ENCODE results near the gene SCN3A.

The SCN3A gene

DNA sequence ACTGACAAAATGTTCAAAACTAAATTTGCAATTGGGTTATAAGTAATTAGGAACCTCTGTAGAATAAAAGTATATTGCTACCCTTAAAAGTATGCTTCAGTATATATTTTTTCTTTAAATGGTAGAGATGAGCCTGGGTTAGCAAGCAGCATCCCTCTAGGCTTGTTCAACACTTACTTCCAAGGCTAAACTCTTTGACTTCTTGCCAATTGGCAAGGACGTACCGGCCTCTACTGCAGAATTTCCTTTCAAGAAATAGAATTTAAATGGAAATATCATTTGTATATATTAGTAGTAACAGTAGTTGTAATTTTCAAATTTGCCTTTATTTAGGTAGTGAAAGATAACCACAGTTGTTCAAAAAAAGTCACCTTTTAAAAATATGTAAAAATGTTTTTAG lies 143.4 kb downstream of the SCN3A start:
- H3K4me3 ChIP-seq (ENCODE audit: low read length): no peak overlapping the region
- no peak overlapping the region for H3K9ac ChIP-seq (ENCODE audit: low read length)
- H3K9me3 ChIP-seq (ENCODE audit: control insufficient read depth, low read length): no peaks in the 10 kb centered on the region
- no peaks in the 10 kb centered on the region for H3K4me1 ChIP-seq (ENCODE audit: control insufficient read depth, insufficient read depth, low read length)
- H3K36me3 ChIP-seq (ENCODE audit: control insufficient read depth, insufficient read depth, low read length): no peaks in the 10 kb centered on the region
- no peaks in the 10 kb centered on the region for H3K27me3 ChIP-seq (ENCODE audit: control insufficient read depth, insufficient read depth, low read length)

GRCh38 chr2:165058476-165059265 lies 145.2 kb downstream of the SCN3A start:
- Histone ChIP-seq H3K4me1 (ENCODE audit: control insufficient read depth, insufficient read depth, low read length) (no peaks in the 10 kb centered on the region), H3K9ac (ENCODE audit: low read length) (no peak overlapping the region), H3K36me3 (ENCODE audit: control insufficient read depth, insufficient read depth, low read length) (no peaks in the 10 kb centered on the region), H3K27me3 (ENCODE audit: control insufficient read depth, insufficient read depth, low read length) (no peaks in the 10 kb centered on the region), H3K4me3 (ENCODE audit: low read length) (no peak overlapping the region), H3K9me3 (ENCODE audit: control insufficient read depth, low read length) (no peaks in the 10 kb centered on the region)

DNA sequence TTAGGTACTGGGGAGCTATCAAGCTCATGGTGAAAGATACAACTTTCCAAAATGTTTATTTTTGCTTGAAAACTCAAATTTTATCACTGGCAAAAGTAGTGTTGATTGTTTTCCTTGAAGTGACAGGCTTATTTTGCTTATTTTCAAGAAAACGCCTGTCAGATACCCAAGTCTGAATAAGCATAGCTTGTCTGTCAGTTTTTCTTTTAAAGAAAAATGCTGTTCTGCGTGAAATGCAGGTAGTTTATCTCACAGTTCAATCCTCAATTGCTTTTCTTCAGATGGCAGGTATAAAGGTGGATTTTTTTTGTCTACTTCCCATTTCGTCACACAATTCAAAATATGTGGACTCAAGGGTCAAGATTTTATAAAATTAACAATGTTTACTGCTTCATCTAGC lies 145.9 kb downstream of the SCN3A start:
- Histone ChIP-seq H3K27me3 (ENCODE audit: control insufficient read depth, insufficient read depth, low read length) (no peaks in the 10 kb centered on the region), H3K9ac (ENCODE audit: low read length) (no peak overlapping the region), H3K9me3 (ENCODE audit: control insufficient read depth, low read length) (no peaks in the 10 kb centered on the region), H3K4me3 (ENCODE audit: low read length) (no peak overlapping the region), H3K36me3 (ENCODE audit: control insufficient read depth, insufficient read depth, low read length) (no peaks in the 10 kb centered on the region), H3K4me1 (ENCODE audit: control insufficient read depth, insufficient read depth, low read length) (no peaks in the 10 kb centered on the region)

DNA sequence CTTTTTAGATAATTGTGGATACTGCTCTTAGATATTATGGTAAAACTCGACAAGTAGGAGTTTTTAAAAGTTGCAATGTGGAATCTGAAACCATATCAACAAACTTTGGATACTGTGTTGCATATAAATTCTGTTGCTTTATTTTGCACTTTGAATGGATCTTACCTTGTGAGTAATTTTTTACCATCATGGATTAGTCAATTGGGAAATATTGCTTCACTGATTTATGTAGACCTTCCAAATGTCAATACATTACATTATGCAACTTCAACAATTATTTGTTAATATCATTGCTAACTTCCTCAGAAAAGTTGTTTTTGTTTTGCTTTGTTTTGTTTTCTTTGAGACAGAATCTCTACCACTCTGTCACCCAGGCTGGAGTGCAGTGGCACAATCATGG lies 146.5 kb downstream of the SCN3A start:
- Histone ChIP-seq H3K4me1 (ENCODE audit: control insufficient read depth, insufficient read depth, low read length) (no peaks in the 10 kb centered on the region), H3K27me3 (ENCODE audit: control insufficient read depth, insufficient read depth, low read length) (no peaks in the 10 kb centered on the region), H3K36me3 (ENCODE audit: control insufficient read depth, insufficient read depth, low read length) (no peaks in the 10 kb centered on the region), H3K9ac (ENCODE audit: low read length) (no peak overlapping the region), H3K4me3 (ENCODE audit: low read length) (no peak overlapping the region), H3K9me3 (ENCODE audit: control insufficient read depth, low read length) (no peaks in the 10 kb centered on the region)

GRCh38 chr2:165056564-165056963 lies 147.3 kb downstream of the SCN3A start:
- Histone ChIP-seq H3K9me3 (ENCODE audit: control insufficient read depth, low read length) (no peaks in the 10 kb centered on the region), H3K4me1 (ENCODE audit: control insufficient read depth, insufficient read depth, low read length) (no peaks in the 10 kb centered on the region), H3K27me3 (ENCODE audit: control insufficient read depth, insufficient read depth, low read length) (no peaks in the 10 kb centered on the region), H3K4me3 (ENCODE audit: low read length) (no peak overlapping the region), H3K9ac (ENCODE audit: low read length) (no peak overlapping the region), H3K36me3 (ENCODE audit: control insufficient read depth, insufficient read depth, low read length) (no peaks in the 10 kb centered on the region)

- Histone ChIP-seq H3K4me1 (ENCODE audit: control insufficient read depth, insufficient read depth, low read length) (no peaks in the 10 kb centered on the region), H3K9me3 (ENCODE audit: control insufficient read depth, low read length) (no peaks in the 10 kb centered on the region), H3K27me3 (ENCODE audit: control insufficient read depth, insufficient read depth, low read length) (no peaks in the 10 kb centered on the region), H3K9ac (ENCODE audit: low read length) (no peak overlapping the region), H3K36me3 (ENCODE audit: control insufficient read depth, insufficient read depth, low read length) (no peaks in the 10 kb centered on the region), H3K4me3 (ENCODE audit: low read length) (no peak overlapping the region)
These were observed 148.6 kb downstream of the SCN3A start for GRCh38 chr2:165055082-165055851.

DNA sequence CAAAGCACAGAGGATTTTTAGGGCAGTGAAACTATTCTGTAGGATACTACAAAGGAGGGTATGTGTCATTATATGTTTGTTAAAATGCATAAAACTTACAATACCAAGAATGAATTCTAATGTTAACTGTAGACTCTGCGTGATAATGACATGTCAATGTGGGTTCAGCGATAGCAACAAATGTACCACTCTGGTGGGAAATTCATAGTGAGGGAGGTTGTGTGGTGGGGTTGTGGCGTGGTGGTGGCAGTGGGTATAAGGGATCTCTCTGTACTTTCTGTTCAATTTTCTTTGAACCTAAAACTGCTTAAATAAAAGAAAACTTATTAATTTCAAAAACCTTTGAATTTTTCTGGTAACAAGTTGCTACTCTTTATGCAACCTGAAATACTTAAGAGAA lies 149.2 kb downstream of the SCN3A start:
- H3K9me3 ChIP-seq (ENCODE audit: control insufficient read depth, low read length): no peaks in the 10 kb centered on the region
- no peak overlapping the region for H3K9ac ChIP-seq (ENCODE audit: low read length)
- H3K4me1 ChIP-seq (ENCODE audit: control insufficient read depth, insufficient read depth, low read length): no peaks in the 10 kb centered on the region
- no peaks in the 10 kb centered on the region for H3K27me3 ChIP-seq (ENCODE audit: control insufficient read depth, insufficient read depth, low read length)
- no peaks in the 10 kb centered on the region for H3K36me3 ChIP-seq (ENCODE audit: control insufficient read depth, insufficient read depth, low read length)
- H3K4me3 ChIP-seq (ENCODE audit: low read length): no peak overlapping the region

DNA sequence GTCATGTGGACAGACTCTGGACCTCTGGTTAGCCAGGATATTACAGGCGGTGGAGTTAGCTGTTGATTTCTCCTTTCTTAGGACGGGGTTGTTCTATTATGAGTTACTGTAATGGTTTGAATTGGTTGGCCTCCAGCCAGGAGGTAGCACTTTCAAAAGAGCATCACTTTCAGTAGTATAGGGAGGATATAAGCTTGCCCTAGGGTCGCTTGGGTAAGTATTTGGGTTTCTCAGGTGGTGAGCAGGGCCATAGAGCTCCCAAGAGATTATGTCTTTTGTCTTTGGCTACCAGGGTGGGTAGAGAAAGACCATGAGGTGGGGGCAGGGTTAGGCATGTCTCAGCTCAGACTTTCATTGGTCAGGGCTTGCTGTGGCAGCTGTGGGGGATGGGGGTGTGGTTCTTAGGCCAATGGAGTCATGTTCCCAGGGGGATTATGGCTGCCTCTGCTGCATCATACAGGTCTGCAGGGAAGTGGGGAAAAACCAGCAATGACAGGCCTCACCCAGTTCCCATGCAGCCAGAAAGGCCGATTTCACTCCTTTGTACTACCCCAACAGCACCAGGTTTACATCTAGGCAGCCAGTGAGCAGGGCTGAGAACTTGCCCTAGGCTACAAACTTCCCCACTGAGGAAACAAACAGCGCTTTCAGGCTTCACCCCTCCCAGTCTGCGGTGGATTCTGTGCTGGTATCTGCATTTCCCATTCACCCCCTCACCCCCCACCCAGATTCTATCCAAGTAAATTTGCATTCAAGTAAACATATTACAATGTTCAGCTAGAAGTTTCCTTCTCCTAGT lies 159.1 kb downstream of the SCN3A start:
- Histone ChIP-seq H3K36me3 (ENCODE audit: control insufficient read depth, insufficient read depth, low read length) (no peaks in the 10 kb centered on the region), H3K27me3 (ENCODE audit: control insufficient read depth, insufficient read depth, low read length) (no peaks in the 10 kb centered on the region)

More for the DNA sequence above, 159.1 kb downstream of the SCN3A start:
- Histone ChIP-seq H3K9me3 (ENCODE audit: control insufficient read depth, low read length) (no peaks in the 10 kb centered on the region), H3K4me1 (ENCODE audit: control insufficient read depth, insufficient read depth, low read length) (no peaks in the 10 kb centered on the region), H3K9ac (ENCODE audit: low read length) (no peak overlapping the region), H3K4me3 (ENCODE audit: low read length) (no peak overlapping the region)
